ENCODE data around the gene SUPT5H. TPM values are rescaled to one million over a fixed set of nuclear protein-coding genes. Genes with fewer than 3 reads are reported as not detected.

SUPT5H gene
- total RNA-seq, 1 experiment from 2014 or later, result 122 TPM

DNA sequence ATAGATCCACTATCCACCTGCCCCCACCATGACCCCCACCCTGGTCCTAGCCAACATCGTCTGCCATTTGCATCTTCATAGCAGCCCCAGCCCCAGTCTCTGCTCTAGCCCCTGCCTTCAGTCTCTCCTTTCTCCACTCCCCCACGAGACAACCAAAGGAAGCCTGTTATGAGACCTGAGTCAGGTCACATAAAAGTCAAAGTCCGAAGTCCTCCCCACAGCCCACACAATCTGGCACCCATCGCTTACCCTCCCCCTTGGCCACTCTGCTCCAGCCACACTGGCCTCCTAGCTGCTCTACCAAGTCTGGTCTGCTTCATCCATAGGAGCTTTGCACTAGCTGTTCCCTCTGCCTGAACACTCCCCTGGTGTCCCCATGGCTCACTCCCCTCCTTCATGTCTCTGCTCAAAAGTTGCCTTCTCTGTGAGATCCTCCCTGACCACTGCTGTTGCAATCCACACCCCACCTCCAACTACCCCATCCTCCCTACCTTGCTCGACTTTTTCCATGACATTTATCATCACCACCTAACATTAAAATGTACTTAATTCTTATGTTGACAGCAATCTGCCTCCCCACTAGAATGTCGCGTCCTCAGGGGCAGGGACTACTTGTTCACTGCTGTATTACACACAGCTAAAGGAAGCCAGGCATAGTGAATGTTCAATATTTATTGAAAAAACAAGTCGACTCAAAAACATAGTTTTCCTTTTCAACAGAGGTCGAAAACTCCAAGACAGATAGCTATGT, 34.1 kb upstream of the SUPT5H start:
- DNase-seq (ENCODE audit: unreplicated experiment), result peak; percentile 67
- CTCF ChIA-PET, result interaction anchor here (0.6 to 1.9 kb wide), 16 partner anchors 8 to 1046 kb away, joined by 3 to 80 read pairs (median 5); partner anchors contain the start of genes MED29, PAF1 and RPS16
- Mint-ChIP-seq H3K27me3 (ENCODE audit: insufficient read depth, unreplicated experiment) (no peaks in the 10 kb centered on the region), H3K9me3 (ENCODE audit: unreplicated experiment) (no peaks in the 10 kb centered on the region), H3K4me3 (ENCODE audit: unreplicated experiment) (peak overlapping the region; percentile 94), H3K27ac (ENCODE audit: low read depth, unreplicated experiment) (peak overlapping the region; percentile 92), H3K4me1 (ENCODE audit: insufficient read depth, unreplicated experiment) (peaks cover 29% of the 10 kb centered on the region), H3K36me3 (ENCODE audit: insufficient read depth, unreplicated experiment) (peaks cover 62% of the 10 kb centered on the region)
- intact Hi-C loops (cut with micrococcal nuclease), result loop anchor here (1.0 kb wide), 3 partner anchors 14 to 289 kb away; no protein-coding TSS in a partner anchor
- POLR2A ChIA-PET, result interaction anchor here (0.6 to 2.2 kb wide), 17 partner anchors 9 to 299 kb away, joined by 3 to 110 read pairs (median 5); partner anchors contain the start of genes EID2B, MED29, PAF1 and RPS16
- no TSS peak for BruUV-seq (replicated peaks)
- no peak for TF ChIP-seq CTCF (IDR thresholded peaks at IDR 0.05; ENCODE audit: unreplicated experiment)

DNA sequence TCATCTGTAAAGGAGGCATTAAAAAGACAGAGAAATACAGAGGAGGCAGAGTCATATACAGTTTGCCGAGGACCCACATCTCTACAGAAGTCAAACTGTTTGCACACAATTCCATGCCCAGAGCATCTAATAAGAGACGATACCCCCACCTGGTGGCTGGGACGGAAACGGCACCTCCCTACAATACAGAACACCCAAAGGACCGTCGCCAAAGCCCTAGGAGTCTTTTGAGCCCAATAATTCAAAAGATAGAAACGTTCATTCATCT, 33.6 kb upstream of the SUPT5H start:
- CTCF ChIA-PET, result interaction anchor here (0.6 to 1.9 kb wide), 18 partner anchors 9 to 384 kb away, joined by 3 to 80 read pairs (median 5); partner anchors contain the start of genes IFNL1, MED29, PAF1 and RPS16
- Mint-ChIP-seq H3K27ac (ENCODE audit: low read depth, unreplicated experiment) (peak overlapping the region; percentile 92), H3K27me3 (ENCODE audit: insufficient read depth, unreplicated experiment) (no peaks in the 10 kb centered on the region), H3K4me1 (ENCODE audit: insufficient read depth, unreplicated experiment) (peaks cover 26% of the 10 kb centered on the region), H3K4me3 (ENCODE audit: unreplicated experiment) (peak overlapping the region; percentile 94), H3K9me3 (ENCODE audit: unreplicated experiment) (no peaks in the 10 kb centered on the region), H3K36me3 (ENCODE audit: insufficient read depth, unreplicated experiment) (peaks cover 57% of the 10 kb centered on the region)
- peak; percentile 97 for DNase-seq (ENCODE audit: unreplicated experiment)
- intact Hi-C loops (cut with micrococcal nuclease), result loop anchor here (1.0 to 2.0 kb wide), 7 partner anchors 9 to 299 kb away; no protein-coding TSS in a partner anchor
- TF ChIP-seq CTCF (IDR thresholded peaks at IDR 0.05; ENCODE audit: unreplicated experiment), result peak; percentile 76
- POLR2A ChIA-PET, result interaction anchor here (0.6 to 2.2 kb wide), 18 partner anchors 9 to 300 kb away, joined by 3 to 110 read pairs (median 4); partner anchors contain the start of genes EID2B, MED29, PAF1 and RPS16
- BruUV-seq (replicated peaks), result no TSS peak

GRCh38 chr19:39412100-39412866, 33.1 kb upstream of the SUPT5H start, which contains the start of gene PLEKHG2:
Gene PLEKHG2, plus strand, starts transcription at chr19:39412669. Its CDS starts 1,418 bp downstream, at chr19:39414087.
- Mint-ChIP-seq H3K27ac (ENCODE audit: low read depth, unreplicated experiment) (peak within 1 kb of the TSS; percentile 92), H3K27me3 (ENCODE audit: insufficient read depth, unreplicated experiment) (no peaks in the 10 kb centered on the region), H3K36me3 (ENCODE audit: insufficient read depth, unreplicated experiment) (peaks cover 52% of the 10 kb centered on the region), H3K9me3 (ENCODE audit: unreplicated experiment) (no peaks in the 10 kb centered on the region), H3K4me3 (ENCODE audit: unreplicated experiment) (peak within 1 kb of the TSS; percentile 94), H3K4me1 (ENCODE audit: insufficient read depth, unreplicated experiment) (peaks cover 26% of the 10 kb centered on the region)
- DNase-seq (ENCODE audit: unreplicated experiment), result peak; percentile 100
- TF ChIP-seq CTCF (IDR thresholded peaks at IDR 0.05; ENCODE audit: unreplicated experiment), result peak; percentile 94
- BruUV-seq (replicated peaks), result no TSS peak
- intact Hi-C loops (cut with micrococcal nuclease), result loop anchor here (1.0 to 2.0 kb wide), 4 partner anchors 10 to 299 kb away; no protein-coding TSS in a partner anchor
- POLR2A ChIA-PET, result interaction anchor here (1.0 to 2.2 kb wide), 15 partner anchors 9 to 300 kb away, joined by 3 to 110 read pairs (median 5); partner anchors contain the start of genes EID2B, MED29, PAF1 and RPS16
- CTCF ChIA-PET, result interaction anchor here (0.6 to 1.9 kb wide), 13 partner anchors 11 to 384 kb away, joined by 3 to 80 read pairs (median 4); partner anchors contain the start of genes IFNL1, MED29 and PAF1
